Vagina (tissue), 2 donors: ENCODE results near the gene RPS8. TPM values are rescaled to one million over a fixed set of nuclear protein-coding genes. Genes with fewer than 3 reads are reported as not detected.

ENCODE experiments used
- DNase-seq, 2 donors: peaks; one replicate each; pipeline ENCODE4 v3.0.0-alpha.2; 2017; ENCODE audit errors: extremely low spot score in 2 of 2
- H3K27ac ChIP-seq: fragments of 200-600 bp; sonication (generic); one replicate; pipeline ENCODE4 v1.5.1; 2019
- H3K27me3 ChIP-seq: fragments of 200-600 bp; sonication (generic); one replicate; pipeline ENCODE4 v1.5.1; 2019
- H3K36me3 ChIP-seq, 2 donors: fragments of 200-600 bp; sonication (generic); one replicate each; pipeline ENCODE4 v1.5.1; 2017 to 2019
- H3K4me1 ChIP-seq: fragments of 200-600 bp; sonication (generic); one replicate; pipeline ENCODE4 v1.5.1; 2019
- H3K4me3 ChIP-seq, 2 donors: fragments of 200-600 bp; sonication (generic); 1 replicate in 1 of 2; 2 replicates in 1 of 2; pipeline ENCODE4 v1.5.1; 2016 to 2019
- H3K9me3 ChIP-seq: fragments of 200-600 bp; sonication (generic); one replicate; pipeline ENCODE4 v1.5.1; 2019
- POLR2A ChIP-seq, 2 donors: fragments of 450-650 bp; IDR thresholded peaks; one replicate each; pipeline ENCODE4 v1.6.1; 2017; ENCODE audit warnings: antibody characterized with exemption in 2 of 2, mild to moderate bottlenecking in 2 of 2, moderate library complexity in 2 of 2
- POLR2AphosphoS5 ChIP-seq, 2 donors: sonication (generic); formaldehyde crosslinking; IDR thresholded peaks; one replicate each; pipeline ENCODE4 v1.9.0; 2017; ENCODE audit warnings: antibody characterized with exemption in 2 of 2, mild to moderate bottlenecking in 2 of 2, low read depth in 1 of 2; ENCODE audit not compliant: insufficient read depth in 1 of 2
- intact Hi-C: fragments of 100-400 bp; cut with DNase I; formaldehyde crosslinking; loops from one replicate; pipeline ENCODE4 v1.15.1; 2023
- total RNA-seq: library from RNA; depleted of rRNA; stranded (reverse); fragments of >200 nt; gene quantifications from one replicate; pipeline ENCODE4 v1.2.3, GENCODE V29; 2016
- TF ChIP-seq, protein P1 (sequence below), 3 experiments: fragments of 450-650 bp in 2 of 3; fragments of 200-600 bp in 1 of 3; sonication (generic) in 1 of 3; IDR thresholded peaks; one replicate each; pipeline ENCODE4 v1.5.1; 2017 to 2019; ENCODE audit warnings: antibody characterized with exemption in 3 of 3, mild to moderate bottlenecking in 2 of 3, moderate library complexity in 2 of 3

Gene RPS8
- total RNA-seq, 1 donor from 2014 or later, result 2,511 TPM

DNA sequence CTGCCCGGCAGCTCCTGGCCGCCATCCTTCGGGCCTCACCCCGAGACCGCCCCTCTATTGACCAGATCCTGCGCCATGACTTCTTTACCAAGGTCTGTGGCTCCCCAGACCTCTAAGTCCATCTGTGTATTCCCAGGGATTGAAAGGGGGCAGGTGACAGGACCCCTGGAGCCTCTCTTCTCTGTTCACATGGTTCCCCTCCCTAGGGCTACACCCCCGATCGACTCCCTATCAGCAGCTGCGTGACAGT lies 27.6 kb downstream of the RPS8 start:
- TF ChIP-seq POLR2AphosphoS5 (IDR thresholded peaks at IDR 0.05; ENCODE audit: insufficient read depth in 1 of 2, low read depth in 1 of 2) (no peak), POLR2A (IDR thresholded peaks at IDR 0.05) (no peak)
- TF ChIP-seq, protein P1, sequence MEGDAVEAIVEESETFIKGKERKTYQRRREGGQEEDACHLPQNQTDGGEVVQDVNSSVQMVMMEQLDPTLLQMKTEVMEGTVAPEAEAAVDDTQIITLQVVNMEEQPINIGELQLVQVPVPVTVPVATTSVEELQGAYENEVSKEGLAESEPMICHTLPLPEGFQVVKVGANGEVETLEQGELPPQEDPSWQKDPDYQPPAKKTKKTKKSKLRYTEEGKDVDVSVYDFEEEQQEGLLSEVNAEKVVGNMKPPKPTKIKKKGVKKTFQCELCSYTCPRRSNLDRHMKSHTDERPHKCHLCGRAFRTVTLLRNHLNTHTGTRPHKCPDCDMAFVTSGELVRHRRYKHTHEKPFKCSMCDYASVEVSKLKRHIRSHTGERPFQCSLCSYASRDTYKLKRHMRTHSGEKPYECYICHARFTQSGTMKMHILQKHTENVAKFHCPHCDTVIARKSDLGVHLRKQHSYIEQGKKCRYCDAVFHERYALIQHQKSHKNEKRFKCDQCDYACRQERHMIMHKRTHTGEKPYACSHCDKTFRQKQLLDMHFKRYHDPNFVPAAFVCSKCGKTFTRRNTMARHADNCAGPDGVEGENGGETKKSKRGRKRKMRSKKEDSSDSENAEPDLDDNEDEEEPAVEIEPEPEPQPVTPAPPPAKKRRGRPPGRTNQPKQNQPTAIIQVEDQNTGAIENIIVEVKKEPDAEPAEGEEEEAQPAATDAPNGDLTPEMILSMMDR (IDR thresholded peaks at IDR 0.05), result no peak
- Histone ChIP-seq H3K36me3 (peaks cover 4 to 36% of the 10 kb centered on the region in 2 donors), H3K27ac (peak overlapping the region; percentile 93), H3K4me1 (peaks cover 69% of the 10 kb centered on the region), H3K27me3 (no peaks in the 10 kb centered on the region), H3K4me3 (no peak overlapping the region), H3K9me3 (no peaks in the 10 kb centered on the region)
- intact Hi-C loops, result no loop called here
- DNase-seq, result no peak

DNA sequence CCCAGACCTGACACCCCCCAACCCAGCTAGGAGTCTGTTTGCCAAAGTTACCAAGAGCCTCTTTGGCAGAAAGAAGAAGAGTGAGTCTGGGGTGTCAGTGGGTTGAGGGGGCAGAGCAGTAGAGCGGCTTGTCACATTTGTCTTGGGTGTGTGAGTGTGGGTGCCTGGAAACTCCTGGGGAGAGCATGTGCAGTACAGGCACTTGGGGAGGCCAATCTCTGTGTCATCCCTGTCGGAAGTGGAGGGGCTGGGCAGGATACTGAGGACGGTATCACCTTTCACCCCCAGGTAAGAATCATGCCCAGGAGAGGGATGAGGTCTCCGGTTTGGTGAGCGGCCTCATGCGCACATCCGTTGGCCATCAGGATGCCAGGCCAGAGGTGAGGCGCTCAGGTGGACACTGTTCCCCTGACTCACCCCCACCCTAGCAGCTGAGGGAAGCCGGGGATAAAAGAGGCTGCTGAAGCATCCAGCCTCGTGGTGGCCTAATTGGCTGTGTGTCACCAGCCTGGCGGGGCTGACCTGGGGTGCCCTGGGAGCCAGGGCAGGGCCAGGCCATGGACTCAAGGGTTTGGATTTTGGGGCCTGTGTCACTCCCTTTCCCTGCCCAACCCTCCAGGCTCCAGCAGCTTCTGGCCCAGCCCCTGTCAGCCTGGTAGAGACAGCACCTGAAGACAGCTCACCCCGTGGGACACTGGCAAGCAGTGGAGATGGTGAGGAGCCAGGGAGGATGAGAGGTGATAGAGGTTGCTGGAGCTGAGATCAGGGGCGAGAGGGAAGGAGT lies 28.2 kb downstream of the RPS8 start:
- Histone ChIP-seq H3K9me3 (no peaks in the 10 kb centered on the region), H3K36me3 (peaks cover 4 to 36% of the 10 kb centered on the region in 2 donors), H3K27ac (peak overlapping the region; percentile 93), H3K27me3 (no peaks in the 10 kb centered on the region), H3K4me3 (no peak overlapping the region), H3K4me1 (peaks cover 74% of the 10 kb centered on the region)
- TF ChIP-seq, protein P1 (IDR thresholded peaks at IDR 0.05), result no peak
- no peak for TF ChIP-seq POLR2A (IDR thresholded peaks at IDR 0.05)
- TF ChIP-seq POLR2AphosphoS5 (IDR thresholded peaks at IDR 0.05; ENCODE audit: insufficient read depth in 1 of 2, low read depth in 1 of 2), result no peak
- intact Hi-C loops, result no loop called here
- peak in 1 of 2 donors; percentile 83 for DNase-seq

DNA sequence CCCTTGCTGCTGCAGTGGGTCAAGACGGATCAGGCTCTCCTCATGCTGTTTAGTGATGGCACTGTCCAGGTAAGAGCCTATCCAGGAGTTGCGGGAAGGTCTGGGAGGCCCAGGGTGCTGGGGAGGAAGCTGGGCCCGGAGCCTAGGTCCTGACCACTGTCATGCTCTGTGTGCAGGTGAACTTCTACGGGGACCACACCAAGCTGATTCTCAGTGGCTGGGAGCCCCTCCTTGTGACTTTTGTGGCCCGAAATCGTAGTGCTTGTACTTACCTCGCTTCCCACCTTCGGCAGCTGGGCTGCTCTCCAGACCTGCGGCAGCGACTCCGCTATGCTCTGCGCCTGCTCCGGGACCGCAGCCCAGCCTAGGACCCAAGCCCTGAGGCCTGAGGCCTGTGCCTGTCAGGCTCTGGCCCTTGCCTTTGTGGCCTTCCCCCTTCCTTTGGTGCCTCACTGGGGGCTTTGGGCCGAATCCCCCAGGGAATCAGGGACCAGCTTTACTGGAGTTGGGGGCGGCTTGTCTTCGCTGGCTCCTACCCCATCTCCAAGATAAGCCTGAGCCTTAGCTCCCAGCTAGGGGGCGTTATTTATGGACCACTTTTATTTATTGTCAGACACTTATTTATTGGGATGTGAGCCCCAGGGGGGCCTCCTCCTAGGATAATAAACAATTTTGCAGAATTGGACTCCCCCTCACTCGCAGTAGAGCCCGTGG lies 30.1 kb downstream of the RPS8 start:
- DNase-seq, result no peak
- Histone ChIP-seq H3K9me3 (no peaks in the 10 kb centered on the region), H3K4me1 (peaks cover 87% of the 10 kb centered on the region), H3K27me3 (no peaks in the 10 kb centered on the region), H3K36me3 (peaks cover 4 to 36% of the 10 kb centered on the region in 2 donors), H3K27ac (peak overlapping the region; percentile 100), H3K4me3 (no peak overlapping the region)
- intact Hi-C loops, result no loop called here
- TF ChIP-seq POLR2AphosphoS5 (IDR thresholded peaks at IDR 0.05; ENCODE audit: insufficient read depth in 1 of 2, low read depth in 1 of 2), result no peak
- TF ChIP-seq, protein P1 (IDR thresholded peaks at IDR 0.05), result no peak
- TF ChIP-seq POLR2A (IDR thresholded peaks at IDR 0.05), result no peak

DNA sequence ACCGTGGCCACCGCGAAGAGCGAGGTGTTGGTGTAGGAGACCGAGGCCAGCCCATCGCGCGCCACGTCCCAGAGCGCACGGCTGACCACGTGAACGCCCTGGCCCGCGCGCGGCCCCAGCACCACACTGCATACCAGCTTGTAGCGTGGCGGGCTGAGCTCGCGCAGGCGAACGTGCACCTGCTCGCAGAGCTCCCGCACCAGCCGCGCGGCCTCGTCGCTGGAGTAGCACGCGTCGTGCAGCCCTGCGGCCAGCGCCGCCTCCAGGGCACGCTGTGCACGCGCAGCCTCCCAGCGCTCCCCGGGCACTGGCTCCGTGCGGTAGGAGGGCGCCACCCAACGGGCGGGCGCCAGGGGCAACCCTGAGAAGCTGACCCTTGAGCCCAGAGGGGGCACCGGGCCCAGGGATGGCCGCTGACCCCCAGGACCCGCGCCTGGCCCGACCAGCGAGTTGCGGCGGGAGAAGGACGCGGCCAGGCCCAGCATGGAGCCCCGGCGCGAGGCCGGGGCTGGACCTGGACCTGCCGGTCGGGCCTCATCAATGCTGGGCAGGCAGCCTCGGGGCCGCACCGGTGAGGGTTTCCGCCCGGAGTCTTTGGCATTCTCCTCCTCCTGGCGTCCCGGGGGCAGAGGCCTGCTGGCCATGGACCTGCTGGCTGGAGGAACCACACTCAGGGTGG lies 30.8 kb downstream of the RPS8 start:
- H3K27ac ChIP-seq, result peak overlapping the region; percentile 100
- TF ChIP-seq, protein P1 (IDR thresholded peaks at IDR 0.05), result no peak
- no peak overlapping the region for H3K4me3 ChIP-seq
- peaks cover 4 to 36% of the 10 kb centered on the region in 2 donors for H3K36me3 ChIP-seq
- H3K4me1 ChIP-seq, result peaks cover 87% of the 10 kb centered on the region
- intact Hi-C loops, result no loop called here
- no peak for DNase-seq
- no peaks in the 10 kb centered on the region for H3K27me3 ChIP-seq
- H3K9me3 ChIP-seq, result no peaks in the 10 kb centered on the region
